Right lobe of liver (tissue), 6 donors: ENCODE results near the gene LILRB1. TPM values are rescaled to one million over a fixed set of nuclear protein-coding genes. Genes with fewer than 3 reads are reported as not detected.

Experiments used
- ATAC-seq, 4 donors: fragments of 200-7000 bp; cut with Tn5 transposase; one replicate each; pipeline ENCODE4 v1.9.1; 2020; ENCODE audit warnings: mild to moderate bottlenecking in 4 of 4, moderate library complexity in 4 of 4
- DNase-seq, 3 donors: peaks; one replicate each; pipeline ENCODE4 v3.0.0-alpha.2; 2020
- H3K27ac ChIP-seq, 3 donors: fragments of 200-600 bp; one replicate each; pipeline ENCODE4 v1.8.0; 2022
- H3K27me3 ChIP-seq, 2 donors: fragments of 200-600 bp; one replicate each; pipeline ENCODE4 v1.8.0; 2022
- H3K36me3 ChIP-seq, 4 donors: fragments of 200-600 bp; sonication (generic) in 1 of 4; one replicate each; pipeline versions ENCODE4 v1.5.1 to v1.8.0; 2017 to 2022; ENCODE audit warnings: control low read depth in 1 of 4
- H3K4me1 ChIP-seq, 4 donors: fragments of 200-600 bp; sonication (generic) in 1 of 4; one replicate each; pipeline versions ENCODE4 v1.5.1 to v1.8.0; 2017 to 2022; ENCODE audit warnings: control low read depth in 1 of 4
- H3K4me3 ChIP-seq, 3 donors: fragments of 200-600 bp; one replicate each; pipeline ENCODE4 v1.8.0; 2022
- H3K9me3 ChIP-seq, 4 donors: fragments of 200-600 bp; sonication (generic) in 1 of 4; one replicate each; pipeline versions ENCODE4 v1.5.1 to v1.8.0; 2017 to 2022; ENCODE audit warnings: control low read depth in 1 of 4
- POLR2A ChIP-seq: fragments of 450-650 bp; IDR thresholded peaks from one replicate; pipeline ENCODE4 v1.6.1; 2017; ENCODE audit warnings: antibody characterized with exemption, mild to moderate bottlenecking
- WGBS: methylation state at CpG from one replicate; pipeline ENCODE4 v1.1.6; 2018; ENCODE audit warnings: low coverage, low lambda C conversion rate; ENCODE audit not compliant: insufficient coverage; ENCODE audit errors: missing lambda C conversion rate; 5-methylcytosine and 5-hydroxymethylcytosine counted together
- intact Hi-C, 2 donors: fragments of 100-400 bp; cut with DNase I; formaldehyde crosslinking; loops; one replicate each; pipeline versions ENCODE4 v1.11.2 to v1.14.1; 2022
- microRNA-seq, 2 donors: library from miRNA; unstranded; fragments of <30 nt; microRNA quantifications; one replicate each; pipeline ENCODE4, GENCODE V29; 2019 to 2020
- small RNA-seq, 2 experiments: library from RNA; depleted of rRNA; stranded (forward); fragments of <200 nt; gene quantifications; one replicate each; pipeline ENCODE3, GENCODE V24; 2016
- total RNA-seq, 6 experiments: library from RNA; depleted of rRNA in 2 of 6; stranded (reverse); fragments of >200 nt in 2 of 6; fragmentation: NEBNext Ultra II Directional in 3 of 6; extraction: Animal tissue kit (Norgen Biotek cat#: 25700) in 3 of 6; gene quantifications; one replicate each; pipeline versions ENCODE4 v1.1.0 to v1.2.4, GENCODE V29; 2016 to 2023
- TF ChIP-seq, protein P1 (sequence below), 4 donors: fragments of 200-600 bp in 3 of 4; fragments of 450-650 bp in 1 of 4; IDR thresholded peaks; one replicate each; pipeline versions ENCODE4 v1.5.1 to v1.8.0; 2016 to 2022; ENCODE audit warnings: antibody characterized with exemption in 4 of 4, mild to moderate bottlenecking in 2 of 4
- donor health status: DM: no; HTN: yes; CAD: no.
- donor health status: DM: no; HTN: no; CAD: no.
- donor health status: DM: no; HTN: no; CAD: no.
- donor health status: DM: no; HTN: yes; CAD: no.
- donor health status: DM: no; HTN: yes; CAD: no.

The LILRB1 gene
- total RNA-seq, 6 experiments from 2014 or later = 1.7 to 21.9 (median 4.1) TPM

GRCh38 chr19:54682306-54682856 is 52.1 kb downstream of the LILRB1 start:
- Histone ChIP-seq H3K4me1 (no peaks in the 10 kb centered on the region), H3K27ac (no peak overlapping the region), H3K4me3 (no peak overlapping the region), H3K36me3 (no peaks in the 10 kb centered on the region), H3K27me3 (no peaks in the 10 kb centered on the region), H3K9me3 (no peaks in the 10 kb centered on the region)
- no peak for DNase-seq
- no peak for TF ChIP-seq POLR2A
- TF ChIP-seq, protein P1, sequence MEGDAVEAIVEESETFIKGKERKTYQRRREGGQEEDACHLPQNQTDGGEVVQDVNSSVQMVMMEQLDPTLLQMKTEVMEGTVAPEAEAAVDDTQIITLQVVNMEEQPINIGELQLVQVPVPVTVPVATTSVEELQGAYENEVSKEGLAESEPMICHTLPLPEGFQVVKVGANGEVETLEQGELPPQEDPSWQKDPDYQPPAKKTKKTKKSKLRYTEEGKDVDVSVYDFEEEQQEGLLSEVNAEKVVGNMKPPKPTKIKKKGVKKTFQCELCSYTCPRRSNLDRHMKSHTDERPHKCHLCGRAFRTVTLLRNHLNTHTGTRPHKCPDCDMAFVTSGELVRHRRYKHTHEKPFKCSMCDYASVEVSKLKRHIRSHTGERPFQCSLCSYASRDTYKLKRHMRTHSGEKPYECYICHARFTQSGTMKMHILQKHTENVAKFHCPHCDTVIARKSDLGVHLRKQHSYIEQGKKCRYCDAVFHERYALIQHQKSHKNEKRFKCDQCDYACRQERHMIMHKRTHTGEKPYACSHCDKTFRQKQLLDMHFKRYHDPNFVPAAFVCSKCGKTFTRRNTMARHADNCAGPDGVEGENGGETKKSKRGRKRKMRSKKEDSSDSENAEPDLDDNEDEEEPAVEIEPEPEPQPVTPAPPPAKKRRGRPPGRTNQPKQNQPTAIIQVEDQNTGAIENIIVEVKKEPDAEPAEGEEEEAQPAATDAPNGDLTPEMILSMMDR (IDR thresholded peaks at IDR 0.05) = no peak
- WGBS = 31% methylated on average over 7 of the region's 7 CpGs
- intact Hi-C loops = no loop called here
- no peak for ATAC-seq

GRCh38 chr19:54684527-54684926 is 54.2 kb downstream of the LILRB1 start:
- intact Hi-C loops = no loop called here
- Histone ChIP-seq H3K27me3 (no peaks in the 10 kb centered on the region), H3K27ac (no peak overlapping the region), H3K4me3 (no peak overlapping the region), H3K4me1 (no peaks in the 10 kb centered on the region), H3K36me3 (no peaks in the 10 kb centered on the region), H3K9me3 (no peaks in the 10 kb centered on the region)
- TF ChIP-seq, protein P1 (IDR thresholded peaks at IDR 0.05) = no peak
- no peak for TF ChIP-seq POLR2A
- peak in 1 of 4 donors; percentile 36 for ATAC-seq
- DNase-seq = no peak
- WGBS = 18% methylated on average over 3 of the region's 3 CpGs

Small RNA genes lying within 50 kb of the gene (microRNA-seq; reads per million reads assigned to microRNA genes)
- gene MIR8061 = 0 reads per million in 2 donors

Small RNA genes lying within 50 kb of the gene (small RNA-seq; reads per million reads assigned to genes)
- 0 reads per million in 2 experiments for gene AC245036.3
- 0 reads per million in 2 experiments for gene MIR8061

Other genes starting within 250 kb of the LILRB1 start
- under 1 TPM in 5 of 6 experiments, not detected in 1; 0.30 to 0.93 (median 0.35) TPM for gene TTYH1, start 215.0 kb upstream of the LILRB1 start, total RNA-seq
- gene LENG8, start 181.3 kb upstream of the LILRB1 start, total RNA-seq = 10 to 100 TPM; 29.8 to 66.3 (median 41.1) TPM
- 1 to 10 TPM; 1.5 to 5.7 (median 3.3) TPM for gene LENG9, start 166.7 kb upstream of the LILRB1 start, total RNA-seq
- gene CDC42EP5, start 157.2 kb upstream of the LILRB1 start, total RNA-seq = 1 to 10 TPM; 1.3 to 3.7 (median 2.0) TPM
- gene LAIR2, start 127.7 kb upstream of the LILRB1 start, total RNA-seq = under 1 TPM in 1 of 6 experiments, not detected in 5; 0.38 TPM
- 1 to 10 TPM; 1.4 to 8.3 (median 2.4) TPM for gene LILRA2, start 56.7 kb upstream of the LILRB1 start, total RNA-seq
- 1 to 10 TPM in 3 of 6 experiments, under 1 TPM in 3; 0.62 to 2.7 (median 1.0) TPM for gene LILRA1, start 36.9 kb upstream of the LILRB1 start, total RNA-seq
- gene LILRB4, start 32.5 kb downstream of the LILRB1 start, total RNA-seq = 1 to 10 TPM; 1.9 to 9.5 (median 2.5) TPM
- not detected for gene KIR3DL3, start 94.0 kb downstream of the LILRB1 start, total RNA-seq
- not detected for gene KIR2DL3, start 108.0 kb downstream of the LILRB1 start, total RNA-seq
- under 1 TPM in 1 of 6 experiments, not detected in 5; 0.18 TPM for gene KIR2DL1, start 139.3 kb downstream of the LILRB1 start, total RNA-seq
- gene KIR2DL4, start 173.1 kb downstream of the LILRB1 start, total RNA-seq = under 1 TPM in 1 of 6 experiments, not detected in 5; 0.56 TPM
- gene KIR3DL1, start 186.0 kb downstream of the LILRB1 start, total RNA-seq = under 1 TPM in 1 of 6 experiments, not detected in 5; 0.12 TPM
- under 1 TPM in 1 of 6 experiments, not detected in 5; 0.18 TPM for gene KIR2DS4, start 202.2 kb downstream of the LILRB1 start, total RNA-seq
- gene KIR3DL2, start 220.0 kb downstream of the LILRB1 start, total RNA-seq = not detected
- under 1 TPM in 5 of 6 experiments, not detected in 1; 0.22 to 0.73 (median 0.61) TPM for gene FCAR, start 243.8 kb downstream of the LILRB1 start, total RNA-seq